DMS114 treated with DMSO at 0.1 percent for 48 hours (cell line): ENCODE measurements around the gene SPSB2.
"Not testable (repeated sequence)": the region's sequence is repeated elsewhere in the genome, so short reads cannot be mapped to it uniquely, and the experiment has no call there.

Source experiments
- DNase-seq: peaks from one replicate; lab custom pipeline; 2025; ENCODE audit not compliant: unreplicated experiment; lab: John Stamatoyannopoulos, UW

The SPSB2 gene

DNA sequence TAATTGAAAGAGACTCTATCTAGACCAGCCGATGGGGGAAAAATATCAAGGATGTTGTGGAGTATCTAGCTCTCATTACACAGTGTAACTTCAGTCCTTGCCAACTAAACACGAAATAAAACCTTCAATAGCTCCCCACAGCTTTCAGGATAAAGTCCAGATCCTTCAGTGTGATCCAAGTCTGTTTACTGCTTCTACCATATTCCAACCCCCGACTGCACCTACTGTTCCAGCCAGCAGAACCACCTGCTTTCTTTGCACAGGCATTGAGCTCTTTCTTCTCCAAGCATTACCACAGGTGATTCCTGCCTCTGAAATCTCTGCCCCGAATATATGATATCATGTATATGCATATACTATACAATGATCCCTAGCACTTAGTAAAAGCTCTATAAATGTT is 29.3 kb upstream of the SPSB2 start:
- DNase-seq, result no peak

DNA sequence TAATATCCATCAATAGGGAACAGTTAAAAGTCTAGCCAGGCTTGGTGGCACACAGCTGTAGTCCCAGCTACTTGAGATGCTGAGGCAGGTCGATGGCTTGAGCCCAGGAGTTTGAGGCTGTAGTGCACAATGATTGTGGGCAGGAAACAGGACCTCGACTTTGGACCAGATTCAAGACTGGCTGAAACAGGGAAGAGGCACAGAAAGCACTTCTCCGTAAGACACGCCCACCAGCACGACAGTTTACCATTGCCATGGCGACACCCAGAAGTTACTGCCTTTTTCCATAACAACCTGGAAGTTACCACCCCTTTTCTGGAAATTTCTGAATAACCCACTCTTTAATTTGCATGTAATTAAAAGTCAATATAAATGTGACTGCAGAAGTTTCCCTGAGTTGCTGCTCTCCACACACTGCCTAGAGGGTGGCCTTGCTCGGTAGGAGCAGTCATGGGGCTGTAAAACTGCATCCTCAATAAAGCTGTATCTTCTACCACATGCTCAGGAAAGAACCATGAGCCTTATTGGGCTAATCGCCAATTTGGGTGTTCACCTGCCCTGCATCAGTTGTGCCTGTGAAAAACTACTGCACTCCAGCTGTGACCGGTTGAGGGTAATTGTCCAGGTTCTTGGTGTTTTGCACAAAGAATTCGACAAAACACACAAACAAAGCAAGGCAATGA is 26.9 kb upstream of the SPSB2 start:
- no peak for DNase-seq

DNA sequence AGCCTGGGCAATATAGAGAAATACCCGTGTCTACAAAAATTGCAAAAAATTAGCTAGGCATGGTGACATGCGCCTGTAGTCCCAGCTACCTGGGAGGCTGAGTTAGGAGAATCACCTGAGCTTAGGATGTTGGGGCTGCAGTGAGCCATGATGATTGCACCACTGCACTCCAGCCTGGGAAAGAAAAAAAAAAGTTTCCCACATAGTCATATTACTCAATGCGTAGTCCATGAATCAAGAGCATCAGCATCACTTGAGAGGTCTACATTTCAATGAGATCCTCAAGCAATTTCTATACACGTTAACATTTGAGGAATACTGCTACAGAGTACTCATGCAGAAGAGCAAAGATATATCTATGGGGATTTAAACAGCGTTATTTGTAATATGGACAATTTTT is 26.3 kb upstream of the SPSB2 start:
- no peak for DNase-seq

DNA sequence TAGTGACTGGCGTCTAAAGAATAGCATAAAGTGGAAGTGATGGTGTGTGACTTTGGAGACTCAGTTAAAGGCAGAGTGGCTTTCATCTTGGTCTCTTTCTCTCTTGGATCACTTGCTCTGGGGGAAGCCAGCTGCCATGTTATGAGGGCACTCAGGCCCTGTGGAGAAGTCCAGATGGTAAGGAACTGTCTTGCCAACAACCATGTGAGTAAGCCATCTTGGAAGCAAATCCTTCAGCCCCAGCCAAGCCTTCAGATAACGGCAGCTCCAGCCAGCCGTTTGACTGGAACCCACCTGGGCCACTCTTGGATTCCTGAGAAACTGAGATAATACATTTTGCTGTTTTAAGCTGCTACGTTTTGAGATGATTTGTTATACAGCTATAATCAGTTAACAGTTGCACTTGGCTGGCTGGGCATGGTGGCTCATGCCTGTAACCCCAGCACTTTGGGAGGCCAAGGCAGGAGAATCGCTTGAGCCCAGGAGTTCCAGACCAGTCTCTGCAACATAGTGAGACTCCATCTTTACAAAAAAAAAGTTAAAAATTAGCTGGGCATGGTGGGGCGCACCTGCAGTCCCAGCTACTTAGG is 23.8 kb upstream of the SPSB2 start:
- DNase-seq, result no peak

DNA sequence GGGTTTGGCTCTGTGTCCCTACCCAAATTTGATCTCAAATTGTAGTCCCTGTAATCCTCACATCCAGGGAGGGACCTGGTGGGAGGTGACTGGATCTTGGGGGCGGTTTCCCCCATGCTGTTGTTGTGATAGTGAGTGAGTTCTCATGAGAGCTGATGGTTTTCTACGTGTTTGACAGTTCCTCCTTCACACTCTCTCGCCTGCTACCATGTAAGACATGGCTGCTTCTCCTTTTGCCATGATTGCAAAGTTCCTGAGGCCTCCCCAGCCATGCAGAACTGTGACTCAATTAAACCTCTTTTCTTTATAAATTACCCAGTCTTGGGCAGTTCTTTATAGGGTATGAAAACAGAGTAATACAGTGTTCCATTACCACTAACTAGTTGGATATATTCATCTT is 21.2 kb upstream of the SPSB2 start:
- no peak for DNase-seq

DNA sequence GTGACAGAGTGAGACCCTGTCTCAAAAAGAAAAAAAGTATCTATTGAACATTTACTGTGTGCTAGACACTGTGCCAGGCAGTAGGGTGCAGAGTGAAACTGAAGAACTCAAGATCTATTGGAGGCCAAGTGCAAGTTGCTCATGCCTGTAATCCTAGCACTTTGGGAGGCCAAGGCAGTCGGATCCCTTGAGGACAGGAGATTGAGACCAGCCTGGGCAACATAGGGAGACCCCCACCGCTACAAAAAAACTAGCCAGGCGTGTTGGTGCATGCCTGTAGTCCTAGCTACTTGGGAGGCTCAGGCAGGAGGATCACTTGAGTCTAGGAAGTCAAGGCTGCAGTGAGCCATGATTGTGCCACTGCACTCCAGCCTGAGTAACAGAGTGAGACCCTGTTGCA is 19.6 kb upstream of the SPSB2 start:
- DNase-seq, result not testable (repeated sequence)

DNA sequence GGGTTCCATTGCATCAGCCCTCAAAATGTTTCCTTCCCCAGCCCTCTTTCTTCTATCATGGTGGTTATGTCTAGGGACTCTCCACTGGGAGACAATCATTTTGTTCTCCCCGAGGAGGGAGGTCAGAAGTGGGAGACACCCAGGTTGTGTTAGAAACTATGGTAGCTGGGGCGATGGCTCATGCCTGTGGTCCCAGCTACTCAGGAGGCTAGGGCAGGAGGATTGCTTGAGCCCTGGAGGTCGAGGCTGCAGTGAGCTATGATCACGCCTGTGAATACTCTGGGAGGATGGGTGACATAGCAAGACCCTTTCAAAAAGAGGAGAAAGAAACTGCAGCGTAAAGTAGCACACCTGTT is 18.5 kb upstream of the SPSB2 start:
- no peak for DNase-seq

DNA sequence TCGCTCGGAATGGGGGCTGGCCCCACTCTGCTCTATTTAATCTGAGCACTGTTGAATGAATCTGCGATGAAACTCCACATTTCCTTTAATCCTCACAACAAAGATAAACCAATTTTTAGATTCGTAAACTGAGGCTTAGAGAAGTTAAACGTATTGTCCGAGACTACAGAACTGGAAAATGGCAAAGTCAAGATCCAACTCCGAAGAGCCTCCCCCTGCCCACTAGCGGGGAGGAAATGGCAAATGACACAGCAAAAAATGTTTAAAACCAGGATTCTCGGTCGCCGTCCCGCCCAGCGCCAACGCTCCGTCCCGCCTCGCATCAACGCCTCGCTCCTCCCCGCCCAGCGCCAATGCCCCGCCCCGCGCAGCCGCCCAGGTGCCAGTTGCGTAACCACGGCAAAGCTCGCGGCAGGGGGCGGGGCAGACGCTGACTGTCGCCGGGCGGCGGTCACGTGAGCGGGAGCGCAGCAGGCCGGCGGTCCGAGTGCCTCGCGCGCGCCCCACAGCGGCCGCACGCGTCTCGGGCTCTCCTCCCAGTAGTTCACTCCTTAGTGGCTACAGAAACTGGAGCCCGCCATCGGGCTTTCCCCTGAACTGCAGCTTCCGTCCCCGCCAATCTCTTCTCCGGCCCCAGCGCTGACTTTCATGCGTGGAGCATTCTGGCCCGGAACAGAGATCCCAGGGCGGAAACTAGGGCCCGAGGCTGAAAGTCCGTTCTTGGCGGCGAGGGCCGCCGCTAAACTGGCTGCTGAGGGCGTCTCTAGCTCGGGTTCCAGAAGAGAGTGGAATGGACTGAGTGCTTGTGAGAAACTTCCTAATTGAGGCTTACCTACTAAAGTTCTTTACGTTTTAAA is 17.9 kb upstream of the SPSB2 start:
- peak; percentile 94 for DNase-seq

DNA sequence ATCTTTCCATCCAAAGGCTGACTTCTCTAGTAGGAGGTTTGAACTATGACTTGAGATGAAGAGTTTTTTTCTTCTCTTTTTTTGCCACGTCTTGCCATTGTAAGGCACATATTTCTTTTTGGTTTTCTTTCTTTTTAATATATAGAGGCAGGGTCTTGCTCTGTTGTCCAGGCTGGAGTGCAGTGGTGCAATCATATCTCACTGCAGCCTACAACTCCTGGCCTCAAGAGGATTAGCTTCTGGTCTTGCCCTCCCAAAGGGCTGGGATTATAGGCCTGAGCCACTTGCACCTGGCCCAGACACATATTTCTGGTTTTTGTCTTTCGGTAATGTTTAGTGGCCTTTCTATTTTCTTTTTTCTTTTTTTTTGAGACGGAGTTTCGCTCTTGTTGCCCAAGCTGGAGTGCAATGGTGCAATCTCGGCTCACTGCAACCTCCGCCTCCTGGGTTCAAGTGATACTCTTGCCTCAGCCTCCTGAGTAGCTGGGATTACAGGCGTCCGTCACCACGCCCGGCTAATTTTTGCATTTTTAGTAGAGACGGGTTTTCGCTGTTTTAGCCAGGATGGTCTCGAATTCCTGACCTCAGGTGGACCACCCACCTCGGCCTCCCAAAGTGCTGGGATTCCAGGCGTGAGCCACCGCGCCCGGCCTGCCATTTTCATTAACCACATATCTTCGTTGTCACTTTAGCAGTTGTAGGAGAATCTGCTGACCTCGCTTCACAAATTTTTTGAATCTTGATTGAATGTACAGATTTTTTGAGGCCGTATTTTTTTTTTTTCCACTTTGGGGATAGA is 16.9 kb upstream of the SPSB2 start:
- DNase-seq, result not testable (repeated sequence)

DNA sequence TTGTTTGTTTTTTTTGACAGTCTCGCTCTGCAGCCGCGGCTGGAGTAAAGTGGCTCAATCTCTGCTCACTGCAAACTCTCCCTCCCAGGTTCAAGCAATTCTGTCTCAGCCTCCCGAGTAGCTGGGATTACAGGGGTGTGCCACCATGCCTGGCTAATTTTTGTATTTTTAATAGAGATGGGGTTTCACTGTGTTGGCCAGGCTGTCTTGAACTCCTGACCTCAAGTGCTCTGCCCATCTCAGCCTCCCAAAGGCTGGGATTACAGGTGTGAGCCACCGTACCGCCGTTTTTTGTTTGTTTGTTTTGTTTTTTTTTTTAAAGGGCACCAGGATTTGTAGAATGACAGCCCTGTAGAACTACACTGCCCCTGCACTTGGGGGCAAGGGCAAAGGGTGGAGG is 15.7 kb upstream of the SPSB2 start:
- not testable (repeated sequence) for DNase-seq

DNA sequence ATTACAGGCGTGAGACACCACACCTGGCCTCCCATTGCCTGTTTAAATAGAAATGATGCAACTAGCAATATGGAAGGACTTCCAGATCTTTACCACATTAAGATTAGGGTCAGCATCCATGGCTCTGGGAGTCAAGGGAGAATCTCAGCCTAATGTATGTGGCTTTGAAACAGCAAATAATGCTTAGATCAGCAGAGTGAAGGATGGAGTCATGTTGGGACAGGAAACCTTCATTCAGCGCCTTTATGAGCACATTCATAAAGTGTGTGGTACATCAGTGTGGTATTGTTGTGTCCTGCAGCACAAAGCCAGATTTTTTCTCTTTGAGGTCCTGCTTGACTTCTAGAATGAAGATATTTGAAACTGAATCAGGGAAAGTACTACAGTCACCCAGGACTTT is 15.3 kb upstream of the SPSB2 start:
- DNase-seq, result no peak

DNA sequence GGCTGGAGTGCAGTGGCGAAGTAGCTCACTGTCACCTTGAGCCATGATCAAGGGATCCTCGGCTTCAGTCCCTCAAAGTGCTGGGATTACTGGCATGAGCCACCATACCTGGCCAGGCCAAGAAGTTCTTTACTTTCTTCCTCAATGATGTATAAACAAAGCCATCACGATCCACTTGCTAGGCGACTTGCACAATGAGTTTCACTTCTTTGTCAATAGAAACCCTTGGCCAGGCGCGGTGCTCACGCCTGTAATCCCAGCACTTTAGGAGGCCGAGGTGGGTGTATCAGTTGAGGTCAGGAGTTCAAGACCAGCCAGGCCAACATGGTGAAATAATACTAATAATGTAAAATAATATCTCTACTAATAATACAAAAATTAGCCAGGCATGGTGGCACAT is 14.4 kb upstream of the SPSB2 start:
- no peak for DNase-seq

DNA sequence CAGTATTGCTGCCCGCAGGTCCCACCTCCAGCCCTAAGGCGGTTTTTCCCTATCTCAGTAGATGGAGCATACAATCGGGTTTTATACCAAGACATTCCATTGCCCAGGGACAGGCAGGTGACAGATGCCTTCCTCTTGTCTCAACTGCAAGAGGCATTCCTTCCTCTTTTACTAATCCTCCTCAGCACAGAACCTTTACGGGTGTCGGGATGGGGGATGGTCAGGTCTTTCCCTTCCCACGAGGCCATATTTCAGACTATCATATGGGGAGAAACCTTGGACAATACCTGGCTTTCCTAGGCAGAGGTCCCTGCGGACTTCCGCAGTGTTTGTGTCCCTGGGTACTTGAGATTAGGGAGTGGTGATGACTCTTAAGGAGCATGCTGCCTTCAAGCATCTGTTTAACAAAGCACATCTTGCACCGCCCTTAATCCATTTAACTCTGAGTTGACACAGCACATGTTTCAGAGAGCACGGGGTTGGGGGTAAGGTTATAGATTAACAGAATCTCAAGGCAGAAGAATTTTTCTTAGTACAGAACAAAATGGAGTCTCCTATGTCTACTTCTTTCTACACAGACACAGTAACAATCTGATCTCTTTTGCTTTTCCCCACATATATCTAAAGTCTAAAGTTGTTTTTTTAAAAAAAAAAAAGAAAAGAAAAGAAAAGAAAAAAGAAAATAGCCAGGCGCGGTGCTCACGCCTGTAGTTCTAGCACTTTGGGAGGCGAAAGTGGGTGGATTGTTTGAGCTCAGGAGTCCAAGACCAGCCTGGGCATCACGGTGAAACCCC is 13.3 kb upstream of the SPSB2 start:
- not testable (repeated sequence) for DNase-seq

DNA sequence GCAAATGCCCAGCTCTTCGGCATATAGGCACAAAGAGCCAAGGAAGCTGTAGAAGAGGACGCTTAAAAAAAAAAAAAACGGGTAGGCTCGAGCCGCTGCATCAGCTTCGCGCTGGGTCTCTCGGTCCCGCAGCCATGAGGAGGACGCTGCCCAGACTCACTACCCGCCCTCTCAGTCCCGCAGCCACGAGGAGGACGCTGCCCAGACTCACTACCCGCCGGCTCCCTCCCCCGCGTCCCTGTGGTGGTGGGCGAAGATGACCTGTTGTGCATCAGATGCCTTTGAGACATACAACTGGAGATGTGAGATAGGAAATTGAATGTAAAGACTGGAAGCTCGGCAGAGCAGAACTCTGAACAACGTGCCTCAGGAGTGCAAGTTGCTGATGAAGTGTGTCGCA is 11.4 kb upstream of the SPSB2 start:
- no peak for DNase-seq

DNA sequence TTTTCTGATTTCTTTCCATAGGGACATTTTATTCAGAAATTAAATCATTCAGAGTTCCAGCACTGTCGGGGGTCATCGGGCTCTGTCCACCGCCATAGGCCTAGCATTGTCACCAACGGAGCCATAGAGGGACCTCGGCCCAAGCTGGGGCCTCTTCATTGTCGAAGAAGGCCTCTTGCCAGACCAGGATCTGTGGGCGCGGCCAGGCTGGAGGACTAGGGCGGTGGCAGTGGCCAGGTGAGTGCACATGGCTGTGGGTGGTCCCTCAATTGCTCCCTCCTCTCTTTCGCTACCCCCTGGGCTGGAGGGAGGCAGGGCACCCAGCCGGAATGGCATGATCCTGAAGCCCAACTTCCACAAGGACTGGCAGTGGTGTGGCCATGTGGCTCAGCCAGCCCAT is 10.6 kb upstream of the SPSB2 start:
- no peak for DNase-seq

DNA sequence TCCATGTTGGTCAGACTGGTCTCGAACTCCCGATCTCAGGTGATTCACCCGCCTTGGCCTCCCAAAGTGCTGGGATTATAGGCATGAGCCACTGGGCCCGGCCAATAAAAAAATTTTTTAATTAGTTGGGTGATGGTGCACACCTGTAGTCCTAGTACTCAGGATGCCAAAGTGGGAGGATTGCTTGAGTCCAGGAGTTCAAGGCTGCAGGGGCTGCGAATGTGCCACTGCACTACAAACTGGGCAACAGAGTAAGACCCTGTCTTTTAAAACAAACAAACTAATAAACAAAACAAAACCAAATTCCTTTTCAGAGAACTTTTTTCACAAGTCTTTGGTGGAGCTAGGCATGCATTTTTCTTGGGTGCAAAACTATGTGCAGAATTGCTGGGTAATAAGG is 10.1 kb upstream of the SPSB2 start:
- DNase-seq, result no peak

DNA sequence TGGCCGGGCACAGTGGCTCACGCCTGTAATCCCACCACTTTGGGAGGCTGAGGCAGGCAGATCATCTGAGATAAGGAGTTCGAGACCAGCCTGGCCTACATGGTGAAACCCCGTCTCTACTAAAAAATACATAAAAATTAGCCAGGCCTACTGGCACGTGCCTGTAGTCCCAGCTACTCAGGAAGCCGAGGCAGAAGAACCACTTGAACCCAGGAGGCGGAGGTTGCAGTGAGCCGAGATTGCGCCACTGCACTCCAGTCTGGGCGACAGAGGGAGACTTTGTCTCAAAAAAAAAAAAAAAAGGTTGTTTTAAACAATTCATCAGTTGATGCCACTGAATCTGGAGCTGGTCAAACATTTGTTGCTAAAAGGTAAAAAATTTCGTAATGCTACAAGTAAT is 6.7 kb upstream of the SPSB2 start:
- not testable (repeated sequence) for DNase-seq

DNA sequence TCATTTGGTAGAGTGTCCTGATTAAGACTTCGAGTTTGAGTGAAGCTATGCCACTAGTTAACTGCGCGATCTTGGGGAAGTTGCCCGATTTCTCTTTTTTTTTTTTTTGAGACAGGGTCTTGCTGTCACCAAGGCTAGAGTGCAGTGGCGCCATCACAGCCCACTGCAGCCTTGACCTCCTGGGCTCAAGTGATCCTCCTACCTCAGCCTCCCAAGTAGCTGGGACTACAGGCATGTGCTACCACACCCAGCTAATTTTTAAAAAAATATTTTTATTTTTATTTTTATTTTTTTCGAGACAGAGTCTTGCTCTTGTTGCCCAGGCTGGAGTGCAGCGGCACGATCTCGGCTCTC is 889 bp upstream of the SPSB2 start:
- DNase-seq, result not testable (repeated sequence)

DNA sequence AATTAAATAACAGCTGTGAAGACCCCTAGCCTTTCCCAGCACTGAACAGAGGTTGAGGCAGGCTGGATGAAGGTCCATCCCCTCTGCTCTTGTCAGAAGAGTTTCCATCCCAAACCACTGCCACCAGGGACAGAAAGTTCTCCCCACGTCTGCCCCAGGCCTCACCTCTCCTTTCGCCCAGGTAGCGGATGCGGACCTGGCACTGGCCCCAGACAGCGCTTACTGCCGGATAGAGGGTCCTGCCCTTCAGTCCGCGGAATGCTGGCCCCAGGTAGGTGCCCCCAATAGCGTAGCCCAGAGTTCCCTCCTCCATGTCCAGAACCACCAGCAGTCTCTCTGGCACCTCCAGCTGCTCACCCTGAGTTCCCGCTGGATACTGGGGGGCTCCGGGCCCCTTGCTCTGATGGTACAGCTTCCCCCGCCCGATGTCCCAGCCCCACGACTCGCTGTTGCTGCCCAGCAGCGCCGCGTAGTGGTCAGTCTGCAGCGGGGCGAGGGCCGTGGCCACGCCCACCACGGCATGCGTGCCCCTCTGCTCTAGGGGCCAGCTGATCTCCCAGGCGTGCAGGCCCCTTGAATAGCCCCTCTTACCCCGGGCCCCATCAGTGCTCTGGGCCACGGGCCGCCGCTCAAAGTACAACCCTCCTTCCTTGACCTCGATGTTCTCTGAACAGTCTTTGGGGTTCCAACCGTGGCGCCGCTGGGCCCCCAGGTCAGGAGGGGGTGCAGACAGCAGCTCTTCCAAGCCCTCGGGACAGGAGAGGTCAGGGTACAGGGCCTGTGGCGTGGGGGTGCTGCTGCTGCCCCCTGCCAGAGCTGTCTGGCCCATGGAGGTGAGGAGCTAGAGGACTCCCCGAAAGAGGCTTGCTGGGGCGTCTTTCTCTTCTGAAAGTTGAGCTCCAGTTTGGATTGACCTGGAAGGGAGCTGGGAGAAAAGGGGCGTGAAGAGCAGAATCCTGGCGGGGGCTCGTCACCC is 742 bp downstream of the SPSB2 start:
- DNase-seq, result peak; percentile 53
